Measurements from ENCODE around the gene GPRC5D.

The GPRC5D gene

GRCh38 chr12:12927211-12928079 is 24.5 kb downstream of the GPRC5D start:
- H3K4me3 ChIP-seq (ENCODE audit: low read depth, low read length): peak overlapping the region; percentile 62

GRCh38 chr12:12926571-12927071 is 25.3 kb downstream of the GPRC5D start:
- no peak for TF ChIP-seq CTCF (IDR thresholded peaks at IDR 0.05; ENCODE audit: borderline replicate concordance, insufficient read depth, low read depth, low read length)
- H3K4me3 ChIP-seq (ENCODE audit: low read depth, low read length): no peak overlapping the region

More at GRCh38 chr12:12927211-12928079, 24.5 kb downstream of the GPRC5D start:
- TF ChIP-seq CTCF (IDR thresholded peaks at IDR 0.05; ENCODE audit: borderline replicate concordance, insufficient read depth, low read depth, low read length): no peak

GRCh38 chr12:12925388-12925787 is 26.6 kb downstream of the GPRC5D start:
- no peak overlapping the region for H3K4me3 ChIP-seq (ENCODE audit: low read depth, low read length)
- no peak for TF ChIP-seq CTCF (IDR thresholded peaks at IDR 0.05; ENCODE audit: borderline replicate concordance, insufficient read depth, low read depth, low read length)

GRCh38 chr12:12924169-12924568 is 27.8 kb downstream of the GPRC5D start:
- TF ChIP-seq CTCF (IDR thresholded peaks at IDR 0.05; ENCODE audit: borderline replicate concordance, insufficient read depth, low read depth, low read length): no peak
- H3K4me3 ChIP-seq (ENCODE audit: low read depth, low read length): no peak overlapping the region

GRCh38 chr12:12922978-12923377 is 29.0 kb downstream of the GPRC5D start:
- H3K4me3 ChIP-seq (ENCODE audit: low read depth, low read length): no peak overlapping the region
- no peak for TF ChIP-seq CTCF (IDR thresholded peaks at IDR 0.05; ENCODE audit: borderline replicate concordance, insufficient read depth, low read depth, low read length)

GRCh38 chr12:12922191-12922616 is 29.8 kb downstream of the GPRC5D start:
- H3K4me3 ChIP-seq (ENCODE audit: low read depth, low read length): no peak overlapping the region

More at GRCh38 chr12:12922191-12922616, 29.8 kb downstream of the GPRC5D start:
- TF ChIP-seq CTCF (IDR thresholded peaks at IDR 0.05; ENCODE audit: borderline replicate concordance, insufficient read depth, low read depth, low read length): no peak
